ENCODE results near the gene ZBTB7C. TPM values are rescaled to one million over a fixed set of nuclear protein-coding genes. Genes with fewer than 3 reads are reported as not detected.

ZBTB7C gene
- total and polyA plus RNA-seq, 10 of the 15 experiments (the other 5 are each of a cell fraction or from before 2014, with no cell fraction given): under 0.01 to 0.08 (median 0.01) TPM; not detected in 7

- no peak for ATAC-seq
- BruUV-seq (replicated peaks): no TSS peak
- Histone ChIP-seq H4K20me1 (ENCODE audit: control insufficient read depth, insufficient read depth) (no peaks in the 10 kb centered on the region), H3K79me2 (ENCODE audit: control insufficient read depth, insufficient read depth, low read length) (no peaks in the 10 kb centered on the region), H3K4me2 (ENCODE audit: control insufficient read depth, insufficient read depth) (no peak overlapping the region), H3K36me3 (ENCODE audit: control insufficient read depth in 2 of 2, insufficient read depth in 2 of 2, low read length in 1 of 2) (no peaks in the 10 kb centered on the region), H3K4me1 (ENCODE audit: control insufficient read depth, insufficient read depth, low read length) (no peaks in the 10 kb centered on the region), H3K27ac (ENCODE audit: control insufficient read depth, insufficient read depth) (no peak overlapping the region), H3K27me3 (replicated peaks in 1 of 2; ENCODE audit: control insufficient read depth in 2 of 2, insufficient read depth in 2 of 2, low read length in 1 of 2) (no peaks in the 10 kb centered on the region), H3K4me3 (no peak overlapping the region), H2AFZ (ENCODE audit: control insufficient read depth, low read depth, low read length) (no peak overlapping the region), H3K9me3 (replicated peaks; ENCODE audit: control insufficient read depth, insufficient read depth, low read length) (peaks cover 4% of the 10 kb centered on the region; the same call in 1 of the 3 replicates), H3K9ac (ENCODE audit: control insufficient read depth, insufficient read depth, low read length) (no peak overlapping the region)
- ChIA-PET CTCF (interaction anchor here (1.4 to 2.1 kb wide), 2 partner anchors 9 to 224 kb away, joined by 6 to 10 read pairs; no protein-coding TSS in a partner anchor), RAD21 (ENCODE audit: unreplicated experiment) (no interaction called here), SMC1A (ENCODE audit: uncharacterized antibody, unreplicated experiment) (interaction anchor here (1.1 to 2.3 kb wide), 3 partner anchors 208 to 224 kb away, joined by 3 to 14 read pairs (median 6); no protein-coding TSS in a partner anchor), POLR2A (no interaction called here)
- in situ Hi-C loops (cut with MboI) (no loop called here), intact Hi-C loops (cut with micrococcal nuclease; ENCODE audit: unreplicated experiment) (no loop called here)
- WGBS (ENCODE audit: insufficient coverage, insufficient replicate concordance, low lambda C conversion rate, missing lambda C conversion rate): 8% methylated on average over 3 of the region's 3 CpGs
- no peak for DNase-seq (ENCODE audit: low read depth, low spot score)
- FAIRE-seq: no peak
- TF ChIP-seq PKNOX1 (IDR thresholded peaks at IDR 0.05) (no peak), USF2 (IDR thresholded peaks at IDR 0.05; ENCODE audit: borderline replicate concordance, low read depth, low read length) (no peak), CHD4 (IDR thresholded peaks at IDR 0.05) (no peak), LARP7 (IDR thresholded peaks at IDR 0.05) (no peak), CBX3 (IDR thresholded peaks at IDR 0.05; ENCODE audit: borderline replicate concordance, low read depth) (no peak)
Measured at GRCh38 chr18:47996091-47996541, 413.1 kb downstream of the ZBTB7C start.

- CTCF ChIA-PET: interaction anchor here (1.4 kb wide), 1 partner anchor 223 kb away, joined by 6 read pairs; no protein-coding TSS in a partner anchor
- H3K9ac ChIP-seq (ENCODE audit: control insufficient read depth, insufficient read depth, low read length): no peak overlapping the region
Measured at GRCh38 chr18:47995654-47996053, 413.5 kb downstream of the ZBTB7C start.

More at GRCh38 chr18:47995654-47996053, 413.5 kb downstream of the ZBTB7C start:
- 71% methylated on average over 3 of the region's 3 CpGs for WGBS (ENCODE audit: insufficient coverage, insufficient replicate concordance, low lambda C conversion rate, missing lambda C conversion rate)
- BruUV-seq (replicated peaks): no TSS peak
- SMC1A ChIA-PET (ENCODE audit: uncharacterized antibody, unreplicated experiment): interaction anchor here (1.1 kb wide), 1 partner anchor 208 kb away, joined by 3 read pairs; no protein-coding TSS in a partner anchor
- Histone ChIP-seq H3K4me1 (ENCODE audit: control insufficient read depth, insufficient read depth, low read length) (no peaks in the 10 kb centered on the region), H3K9me3 (replicated peaks; ENCODE audit: control insufficient read depth, insufficient read depth, low read length) (peaks cover 4% of the 10 kb centered on the region; the same call in 1 of the 3 replicates), H3K36me3 (ENCODE audit: control insufficient read depth in 2 of 2, insufficient read depth in 2 of 2, low read length in 1 of 2) (no peaks in the 10 kb centered on the region), H3K4me2 (ENCODE audit: control insufficient read depth, insufficient read depth) (no peak overlapping the region), H3K27me3 (replicated peaks in 1 of 2; ENCODE audit: control insufficient read depth in 2 of 2, insufficient read depth in 2 of 2, low read length in 1 of 2) (no peaks in the 10 kb centered on the region), H2AFZ (ENCODE audit: control insufficient read depth, low read depth, low read length) (no peak overlapping the region), H4K20me1 (ENCODE audit: control insufficient read depth, insufficient read depth) (no peaks in the 10 kb centered on the region), H3K79me2 (ENCODE audit: control insufficient read depth, insufficient read depth, low read length) (no peaks in the 10 kb centered on the region), H3K27ac (ENCODE audit: control insufficient read depth, insufficient read depth) (no peak overlapping the region), H3K4me3 (no peak overlapping the region)
- intact Hi-C loops (cut with micrococcal nuclease; ENCODE audit: unreplicated experiment) (no loop called here), in situ Hi-C loops (cut with MboI) (no loop called here)
- no peak for FAIRE-seq
- ATAC-seq: no peak
- DNase-seq (ENCODE audit: low read depth, low spot score): no peak
- RAD21 ChIA-PET (ENCODE audit: unreplicated experiment): no interaction called here
- TF ChIP-seq ZBTB33 (IDR thresholded peaks at IDR 0.05) (no peak), POLR2AphosphoS2 (IDR thresholded peaks at IDR 0.05; ENCODE audit: low read depth, low read length) (no peak), KLF5 (IDR thresholded peaks at IDR 0.05; ENCODE audit: partially characterized antibody) (no peak), MYC (IDR thresholded peaks at IDR 0.05; ENCODE audit: insufficient read depth, insufficient read length, insufficient replicate concordance, low read length, severe bottlenecking) (no peak)
- POLR2A ChIA-PET: no interaction called here

Measured in GM12878 (cell line).